ENCODE measurements around the gene ERBB3.

GRCh38 chr12:56098592-56098991, 18.6 kb downstream of the ERBB3 start:
- TF ChIP-seq CTCF (conservative IDR thresholded peaks at IDR 0.05; ENCODE audit: low read length): no peak
- no peak for TF ChIP-seq EZH2phosphoT487 (IDR thresholded peaks at IDR 0.05; ENCODE audit: borderline replicate concordance, low read depth, low read length)
